ENCODE results near the gene ZNRF4. TPM values are rescaled to one million over a fixed set of nuclear protein-coding genes. Genes with fewer than 3 reads are reported as not detected.

The ZNRF4 gene
- total RNA-seq, 1 donor from 2014 or later = not detected

DNA sequence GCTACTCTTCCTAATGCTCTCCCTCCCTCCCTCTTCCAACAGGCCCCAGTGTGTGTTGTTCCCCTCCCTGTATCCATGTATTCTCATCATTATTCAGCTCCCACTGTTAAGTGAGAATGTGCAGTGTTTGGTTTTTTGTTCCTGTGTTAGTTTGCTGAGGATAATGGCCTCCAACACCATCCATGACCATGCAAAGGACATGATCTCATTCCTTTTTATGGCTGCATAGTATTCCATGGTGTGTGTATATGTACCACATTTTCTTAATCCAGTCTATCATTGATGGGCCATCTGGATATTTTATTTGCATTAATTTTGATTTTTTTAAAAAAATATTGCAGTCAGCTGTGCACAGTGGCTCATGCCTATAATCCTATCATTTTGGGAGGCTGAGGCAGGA lies 15.8 kb upstream of the ZNRF4 start:
- no peak for DNase-seq (ENCODE audit: low spot score)
- ATAC-seq = no peak

DNA sequence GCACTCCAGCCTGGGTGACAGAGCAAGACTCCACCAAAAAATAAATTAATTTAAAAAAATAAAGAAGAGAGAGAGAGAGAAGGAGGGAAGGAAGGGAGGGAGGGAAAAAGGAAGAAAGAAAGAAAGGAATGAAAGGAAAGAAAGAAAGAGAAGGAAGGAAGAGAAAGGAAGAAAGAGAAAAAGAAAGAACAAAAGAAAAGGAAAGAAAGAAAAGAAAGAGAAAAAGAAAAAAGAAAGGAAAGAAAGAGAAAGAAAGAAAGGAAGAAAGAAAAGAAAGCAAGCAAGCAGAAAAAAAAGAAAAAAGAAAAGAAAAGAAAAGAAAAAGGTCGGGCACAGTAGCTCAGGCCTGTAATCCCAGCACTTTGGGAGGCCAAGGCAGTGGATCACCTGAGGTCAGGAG lies 14.9 kb upstream of the ZNRF4 start:
- ATAC-seq (no peak), DNase-seq (ENCODE audit: low spot score) (no peak)

DNA sequence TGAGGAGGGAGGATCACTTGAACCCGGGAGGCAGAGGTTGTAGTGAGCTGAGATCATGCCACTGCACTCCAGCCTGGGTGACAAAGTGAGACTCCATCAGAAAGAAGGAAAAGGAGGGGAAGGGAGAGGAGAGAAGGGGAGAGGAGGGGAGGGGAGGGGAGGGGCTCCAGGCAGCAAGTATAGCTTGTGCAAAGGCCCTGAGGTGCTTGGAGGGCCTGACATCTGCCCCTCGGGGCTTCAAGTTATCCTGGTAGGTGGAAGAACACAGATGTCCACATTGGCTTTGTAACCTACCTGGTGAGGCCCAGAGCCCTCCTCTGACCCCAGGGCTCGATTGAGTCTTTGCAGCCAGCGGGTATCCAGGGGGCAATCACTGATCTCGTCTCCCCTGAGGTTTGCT lies 11.5 kb upstream of the ZNRF4 start:
- ATAC-seq (no peak), DNase-seq (ENCODE audit: low spot score) (no peak)

DNA sequence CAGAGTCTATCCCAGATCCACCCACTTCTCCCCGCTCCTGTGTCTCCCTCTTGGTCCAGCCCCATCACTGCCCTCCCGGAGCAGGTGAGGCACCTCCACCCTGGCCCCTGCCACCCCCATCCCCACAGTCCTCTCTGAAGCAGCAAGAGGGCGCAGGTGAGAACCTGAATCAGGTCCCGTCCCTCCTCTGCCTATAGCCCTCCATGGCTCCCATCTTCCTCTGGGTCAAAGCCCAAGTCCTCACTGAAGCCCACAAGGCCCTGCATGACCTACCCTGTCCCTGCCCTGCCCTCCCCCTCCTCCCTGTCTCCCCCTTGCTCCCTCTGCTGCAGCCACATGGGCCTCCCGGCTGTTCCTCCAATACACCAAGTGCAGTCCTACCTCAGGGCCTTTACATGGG lies 10.8 kb upstream of the ZNRF4 start:
- DNase-seq (ENCODE audit: low spot score) (no peak), ATAC-seq (no peak)

DNA sequence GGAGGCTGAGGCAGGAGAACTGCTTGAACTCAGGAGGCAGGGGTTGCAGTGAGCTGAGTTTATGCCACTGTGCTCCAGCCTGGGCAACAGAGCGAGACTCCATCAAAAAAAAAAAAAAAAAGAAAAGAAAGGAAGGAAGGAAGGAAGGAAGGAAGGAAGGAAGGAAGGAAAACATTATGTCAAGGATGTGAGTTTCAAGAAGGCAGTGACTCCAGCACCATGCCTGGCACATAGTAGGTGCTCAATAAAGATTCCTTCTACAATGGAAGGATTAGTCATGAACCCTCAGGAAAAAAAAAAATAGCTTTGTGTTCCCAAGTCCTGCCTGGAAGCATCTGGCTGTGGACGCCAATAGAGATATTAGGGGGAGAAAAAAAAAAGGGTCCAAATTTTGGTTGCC lies 10.1 kb upstream of the ZNRF4 start:
- no peak for DNase-seq (ENCODE audit: low spot score)
- ATAC-seq = no peak

DNA sequence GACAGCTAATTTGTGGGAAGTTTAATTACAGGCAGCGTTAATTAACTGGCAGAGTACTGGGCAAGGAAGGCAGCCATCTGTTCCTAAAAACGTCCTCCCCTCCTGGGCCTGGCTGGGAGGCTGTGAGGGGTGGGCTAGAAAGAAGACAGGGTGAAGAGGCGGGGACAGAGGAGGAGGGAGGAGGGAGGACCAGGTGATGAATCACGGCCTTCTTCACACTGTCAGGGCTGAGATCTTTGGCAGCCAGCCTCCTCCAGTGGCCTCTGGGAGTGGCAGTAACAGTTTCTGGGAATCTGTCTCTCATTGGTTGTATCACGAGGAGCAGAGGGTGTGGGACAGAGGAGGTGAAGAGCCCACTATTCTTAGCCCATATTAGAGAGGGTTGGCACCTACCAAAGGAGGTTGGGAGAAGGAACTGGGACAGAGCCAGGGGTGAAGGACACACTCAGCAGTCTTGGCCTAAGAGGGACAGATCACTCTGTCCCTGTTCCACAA lies 9.6 kb upstream of the ZNRF4 start:
- DNase-seq (ENCODE audit: low spot score) (no peak), ATAC-seq (no peak)

DNA sequence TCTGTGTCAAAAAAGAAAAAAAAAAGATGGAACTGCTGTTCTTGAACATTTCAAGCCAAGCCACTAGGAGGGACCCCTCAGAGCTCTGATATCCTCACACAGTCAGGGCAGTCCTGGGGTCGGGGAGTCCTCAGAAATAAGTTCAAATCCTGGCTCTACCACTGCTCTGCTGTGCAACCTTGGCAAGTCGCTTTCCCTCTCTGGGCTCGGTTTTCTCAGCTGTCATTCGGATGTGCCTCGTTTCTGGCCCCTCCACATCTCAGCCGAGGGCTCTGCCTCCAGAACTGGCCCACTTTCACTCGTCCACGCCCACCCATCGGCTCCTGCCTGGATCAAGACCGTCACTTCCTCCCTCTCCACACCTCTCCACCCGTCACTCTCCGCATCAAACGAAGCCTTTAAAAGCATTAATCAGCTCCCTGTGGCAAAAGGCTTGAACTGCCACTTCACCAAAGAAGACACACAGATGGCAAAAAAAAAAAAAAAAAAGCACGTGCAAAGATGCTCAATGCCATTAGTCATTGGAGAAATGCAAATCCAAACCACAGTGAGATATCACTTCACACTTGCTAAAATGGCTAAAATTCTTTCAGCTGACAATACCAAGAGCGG lies 7.4 kb upstream of the ZNRF4 start:
- ATAC-seq (no peak), DNase-seq (ENCODE audit: low spot score) (no peak)

DNA sequence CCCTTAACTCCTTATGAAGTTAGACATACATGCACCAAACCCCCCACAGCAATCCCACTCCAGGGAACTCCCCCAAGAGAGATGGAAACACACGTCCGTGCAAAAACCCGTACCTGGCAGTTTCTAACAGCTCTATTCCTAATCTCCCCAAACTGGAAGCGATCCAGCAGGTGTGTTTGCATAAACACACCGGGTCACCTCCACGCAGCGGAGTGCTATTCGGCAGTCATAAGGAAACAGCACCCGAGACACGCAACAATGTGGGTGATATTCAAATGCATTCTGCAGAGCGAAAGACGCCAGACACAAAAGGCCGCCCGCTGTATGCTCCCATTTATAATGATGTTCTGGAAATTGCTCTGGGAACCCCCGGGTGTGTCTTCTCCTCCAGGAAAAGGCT lies 6.8 kb upstream of the ZNRF4 start:
- DNase-seq (ENCODE audit: low spot score) = no peak
- no peak for ATAC-seq

DNA sequence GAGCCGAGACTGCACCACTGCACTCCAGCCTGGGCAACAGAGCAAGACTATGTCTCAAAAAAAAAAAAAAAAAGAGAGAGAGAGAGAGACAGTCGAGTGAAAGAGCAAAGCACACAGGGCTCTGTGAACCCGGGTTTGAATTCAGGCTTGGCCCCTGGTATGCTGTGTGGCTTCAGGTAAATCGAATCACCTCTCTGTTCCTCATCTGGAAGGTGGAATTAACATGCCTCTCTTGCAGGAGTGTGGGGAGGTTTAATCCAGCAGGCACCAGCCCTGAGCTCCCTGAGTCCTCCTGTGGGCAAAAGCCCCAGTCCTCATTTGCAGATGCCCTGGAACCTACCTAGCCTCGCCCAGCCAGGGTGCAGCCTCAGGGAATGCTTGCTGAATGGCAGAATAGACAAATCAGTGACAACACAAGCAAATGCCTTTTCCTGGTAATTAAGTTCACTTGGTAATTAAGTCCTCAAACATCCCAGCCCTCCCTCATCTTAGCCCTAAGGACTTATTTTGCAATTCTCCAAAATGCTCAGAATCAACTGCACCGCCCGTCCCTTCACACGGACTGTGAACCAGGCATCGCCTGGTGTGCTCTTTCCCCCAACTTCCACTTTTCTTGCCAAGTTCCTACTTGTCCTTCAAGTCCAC lies 4.6 kb upstream of the ZNRF4 start:
- no peak for ATAC-seq

DNA sequence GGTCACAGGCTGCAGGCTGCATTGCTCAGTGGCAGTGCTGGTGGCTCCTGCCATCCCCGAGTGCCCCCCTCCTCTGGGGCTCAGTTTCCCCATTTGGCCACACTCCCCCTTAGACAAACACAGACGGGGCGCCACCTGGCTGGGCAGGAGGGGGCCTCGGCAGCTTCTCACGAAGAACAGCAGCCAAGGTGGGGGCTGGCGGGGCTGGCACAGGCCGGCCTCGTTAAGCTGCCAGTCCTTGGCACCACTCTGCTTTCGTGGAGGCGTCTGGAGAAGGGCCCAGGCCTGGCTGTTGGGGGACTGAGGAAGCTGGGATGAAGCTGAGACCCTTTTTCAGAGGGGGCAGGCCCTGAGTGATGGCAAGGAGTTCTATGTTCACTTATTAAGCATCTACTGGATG lies 3.7 kb upstream of the ZNRF4 start:
- DNase-seq (ENCODE audit: low spot score) (no peak), ATAC-seq (no peak)

More for the DNA sequence above, 4.6 kb upstream of the ZNRF4 start:
- DNase-seq (ENCODE audit: low spot score) = no peak

DNA sequence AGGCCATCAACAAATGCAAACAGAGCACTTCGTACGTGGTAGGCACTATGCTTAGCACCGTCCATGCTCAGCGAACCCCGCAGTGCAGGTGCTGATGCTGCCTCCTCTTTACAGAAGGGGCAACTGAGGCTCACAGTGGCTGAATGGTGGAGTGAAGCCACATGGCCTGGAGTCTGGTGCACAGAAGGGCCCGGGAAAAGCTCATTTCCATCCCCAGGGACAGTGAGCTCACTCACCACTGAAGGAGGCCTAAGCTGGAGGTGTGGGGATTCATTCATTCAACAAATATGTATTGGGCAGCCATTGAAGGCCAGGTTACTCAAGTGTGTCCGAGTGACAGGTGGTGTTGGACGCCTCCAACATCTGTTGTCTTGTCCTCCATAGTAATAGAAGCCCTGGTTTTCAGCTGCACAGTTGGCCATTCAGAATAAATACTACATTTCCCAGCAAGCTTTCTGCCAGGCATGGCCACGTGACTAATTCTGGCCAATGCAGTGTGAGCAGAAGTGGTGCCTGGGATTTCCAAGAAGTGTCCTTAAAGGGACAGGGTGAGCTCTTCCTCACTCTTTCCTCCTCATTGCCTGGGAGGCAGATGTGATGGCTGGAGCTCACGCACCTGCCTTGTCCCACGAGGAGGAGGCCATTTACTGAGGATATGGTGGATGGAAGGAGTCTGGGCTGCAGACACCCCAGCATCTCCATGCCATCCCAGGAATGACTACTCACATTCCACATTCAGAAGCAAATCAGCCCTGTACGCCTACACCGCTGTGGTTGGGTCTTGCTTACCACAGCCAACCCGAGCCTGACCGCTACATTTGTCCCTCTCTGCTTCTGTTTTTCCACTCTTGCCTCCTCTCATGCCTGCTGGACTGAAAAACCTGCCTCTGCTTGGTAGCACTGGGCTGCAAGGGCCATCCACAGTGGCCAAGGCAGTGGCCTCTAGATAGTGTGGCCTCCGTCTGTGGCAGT lies 2.3 kb upstream of the ZNRF4 start:
- ATAC-seq = no peak

DNA sequence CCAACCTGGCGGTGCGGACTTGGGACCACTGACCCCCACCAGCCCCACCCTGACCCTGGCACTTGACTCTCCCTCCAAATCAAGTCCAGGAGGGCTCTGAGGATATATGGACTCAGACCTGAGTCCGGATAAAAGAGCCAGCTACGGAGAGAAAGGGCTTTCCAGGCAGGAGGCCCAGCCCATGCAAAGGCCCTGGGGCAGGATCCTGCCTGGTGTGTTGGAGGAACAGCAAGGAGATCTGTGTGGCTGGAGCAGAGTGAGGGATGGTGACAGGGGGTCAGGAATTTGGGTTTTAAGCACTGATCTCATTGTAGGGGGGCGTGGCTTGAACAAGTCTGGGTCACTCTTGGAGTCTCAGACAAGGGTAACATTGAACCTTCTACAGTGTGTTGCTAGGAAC lies 474 bp upstream of the ZNRF4 start:
- ATAC-seq (no peak), DNase-seq (ENCODE audit: low spot score) (no peak)

More for the DNA sequence above, 2.3 kb upstream of the ZNRF4 start:
- no peak for DNase-seq (ENCODE audit: low spot score)

DNA sequence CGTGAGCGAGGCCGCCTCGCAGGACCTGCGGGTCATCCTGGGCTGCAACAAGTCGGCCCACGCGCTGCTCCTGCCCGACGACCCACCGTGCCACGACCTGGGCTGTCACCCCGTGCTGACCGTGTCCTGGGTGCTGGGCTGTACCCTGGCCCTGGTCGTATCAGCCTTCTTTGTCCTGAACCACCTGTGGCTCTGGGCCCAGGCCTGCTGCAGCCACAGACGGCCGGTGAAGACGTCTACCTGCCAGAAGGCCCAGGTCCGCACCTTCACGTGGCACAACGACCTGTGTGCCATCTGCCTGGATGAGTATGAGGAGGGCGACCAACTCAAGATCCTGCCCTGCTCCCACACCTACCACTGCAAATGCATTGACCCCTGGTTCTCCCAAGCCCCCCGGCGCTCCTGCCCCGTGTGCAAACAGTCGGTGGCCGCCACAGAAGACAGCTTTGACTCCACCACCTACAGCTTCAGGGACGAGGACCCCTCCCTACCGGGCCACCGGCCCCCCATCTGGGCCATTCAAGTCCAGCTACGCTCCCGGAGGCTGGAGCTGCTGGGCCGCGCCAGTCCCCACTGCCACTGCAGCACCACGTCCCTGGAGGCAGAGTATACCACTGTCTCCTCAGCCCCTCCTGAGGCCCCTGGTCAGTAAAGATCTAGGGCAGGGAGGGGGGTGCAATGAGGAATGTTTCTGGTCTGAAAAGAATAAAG lies 1.1 kb downstream of the ZNRF4 start:
- ATAC-seq (no peak), DNase-seq (ENCODE audit: low spot score) (no peak)

DNA sequence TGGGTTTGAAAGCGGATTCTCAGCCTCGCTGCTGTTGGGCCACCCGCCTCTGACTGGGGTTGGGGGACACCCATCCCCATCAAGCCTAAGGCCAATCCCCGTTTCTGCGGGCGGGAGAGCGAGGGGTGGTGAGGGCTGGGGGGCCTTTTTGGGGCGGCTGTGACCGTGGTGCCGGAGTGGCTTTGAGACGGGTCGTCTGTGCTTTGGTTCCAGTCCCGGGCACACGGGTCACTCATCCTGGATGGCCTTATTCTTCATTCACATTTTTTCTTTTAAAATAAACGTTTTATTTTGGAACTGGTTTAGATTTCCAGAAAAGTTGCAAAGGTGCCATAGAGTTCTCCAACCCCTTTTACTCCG lies 1.6 kb downstream of the ZNRF4 start:
- ATAC-seq (no peak), DNase-seq (ENCODE audit: low spot score) (no peak)

DNA sequence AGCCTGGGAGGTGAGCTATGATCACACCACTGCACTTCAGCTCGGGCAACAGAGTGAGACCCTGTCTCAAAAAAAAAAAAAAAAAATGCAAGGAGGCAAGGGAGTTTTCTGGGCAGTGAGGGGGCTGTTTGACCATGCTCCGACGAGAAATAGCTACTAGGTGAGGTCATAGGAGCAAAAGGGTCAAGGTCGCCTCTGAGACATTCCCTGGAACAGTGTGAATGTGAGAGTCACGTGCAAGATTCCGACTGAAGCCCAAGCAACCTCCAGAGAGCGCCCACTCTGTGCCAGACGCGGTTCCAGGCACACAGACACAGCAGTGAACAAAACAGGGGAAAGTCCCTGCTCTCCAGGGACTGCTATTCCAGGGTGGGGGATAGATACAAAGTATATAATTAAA lies 2.5 kb downstream of the ZNRF4 start:
- ATAC-seq = no peak
- no peak for DNase-seq (ENCODE audit: low spot score)

DNA sequence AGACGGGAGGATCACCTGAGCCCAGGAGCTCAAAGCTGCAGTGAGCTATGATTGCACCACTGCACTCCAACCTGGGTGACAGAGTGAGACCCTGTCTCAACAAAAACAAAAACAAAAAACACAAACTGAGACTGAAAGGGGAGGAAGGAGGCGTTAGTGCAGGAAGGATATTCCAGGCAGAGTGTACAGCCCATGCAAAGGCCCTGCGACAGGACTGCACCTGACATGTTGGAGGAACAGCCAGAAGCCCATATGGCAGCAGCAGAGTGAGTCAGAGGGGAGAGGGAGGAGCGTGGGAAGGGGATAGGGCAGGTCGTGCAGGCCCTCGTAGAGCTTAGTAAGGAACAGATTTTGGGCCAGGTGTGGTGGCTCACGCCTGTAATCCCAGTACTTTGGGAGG lies 3.2 kb downstream of the ZNRF4 start:
- ATAC-seq (no peak), DNase-seq (ENCODE audit: low spot score) (no peak)

DNA sequence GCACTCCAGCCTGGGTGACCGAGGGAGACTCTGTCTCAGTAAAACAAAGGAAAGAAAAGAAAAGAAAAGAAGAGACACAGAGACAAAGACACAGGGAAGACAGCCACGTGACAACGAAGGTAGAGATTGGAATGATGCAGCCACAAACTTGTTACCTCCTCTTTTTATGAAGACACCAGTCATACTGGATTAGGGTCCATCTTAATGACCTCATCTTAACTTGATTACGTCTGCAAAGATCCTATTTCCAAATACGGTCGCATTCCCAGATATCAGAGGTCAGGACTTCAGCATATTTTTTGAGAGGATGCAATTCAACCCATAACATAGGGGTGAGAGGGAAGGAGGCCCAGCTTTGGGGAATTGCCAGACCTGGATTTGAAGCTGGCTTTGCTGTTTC lies 4.1 kb downstream of the ZNRF4 start:
- no peak for DNase-seq (ENCODE audit: low spot score)
- ATAC-seq = no peak

DNA sequence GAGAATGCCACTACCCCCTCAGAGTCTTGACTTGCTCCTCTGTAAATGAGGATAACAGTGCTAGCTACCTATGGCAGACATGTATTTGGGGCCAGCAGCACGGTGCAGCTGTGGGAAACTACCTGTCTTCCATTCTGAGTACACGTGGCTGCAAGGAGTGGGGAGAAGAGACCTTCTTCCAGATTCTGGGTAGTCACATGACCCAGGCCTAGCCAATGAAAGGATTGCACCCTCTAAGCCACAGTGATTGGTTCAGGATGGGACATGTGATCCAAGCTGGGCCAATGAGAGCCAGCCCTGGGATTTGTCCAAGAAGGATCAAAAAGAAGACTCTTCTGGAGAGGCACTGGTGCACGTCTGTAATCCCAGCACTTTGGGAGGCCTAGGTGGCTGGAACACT lies 5.5 kb downstream of the ZNRF4 start:
- ATAC-seq (no peak), DNase-seq (ENCODE audit: low spot score) (no peak)

DNA sequence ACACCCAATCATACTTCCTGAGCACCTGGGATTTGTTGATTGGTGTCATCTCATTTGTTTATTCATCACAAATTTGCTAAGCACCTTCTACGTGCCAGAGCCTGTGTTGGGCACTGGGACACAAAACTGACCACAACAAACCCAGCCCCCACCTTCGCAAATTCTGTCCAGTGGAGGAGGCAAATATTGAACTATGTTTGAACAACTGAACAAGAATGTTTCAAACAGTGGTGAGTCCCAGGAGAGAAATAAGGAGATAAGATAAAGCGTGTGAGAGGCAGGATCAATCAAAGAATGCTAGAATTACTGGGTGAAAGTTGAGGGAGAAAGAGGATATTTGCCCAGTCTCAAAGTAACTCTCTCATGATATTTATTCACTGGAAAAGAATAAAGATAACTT lies 8.7 kb downstream of the ZNRF4 start:
- ATAC-seq (no peak), DNase-seq (ENCODE audit: low spot score) (no peak)

DNA sequence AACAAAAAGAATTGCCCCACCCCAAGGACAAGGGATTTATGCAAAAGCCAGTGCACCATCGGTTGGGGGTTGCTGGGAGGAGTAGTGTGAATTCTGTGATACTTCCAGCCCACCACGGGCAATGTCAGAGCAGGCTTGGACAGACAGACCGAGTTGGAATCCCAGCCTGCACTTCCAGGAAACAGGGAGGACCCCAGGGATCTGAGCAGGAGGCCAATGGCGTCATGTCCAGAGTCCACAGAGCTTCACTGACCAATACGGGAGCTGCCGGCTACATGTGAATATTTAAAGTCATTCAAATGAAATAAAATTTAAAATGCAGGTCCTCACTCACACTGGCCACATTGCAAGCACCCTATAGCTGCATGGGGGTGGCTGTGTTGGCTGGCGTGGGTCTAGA lies 10.9 kb downstream of the ZNRF4 start:
- ATAC-seq (no peak), DNase-seq (ENCODE audit: low spot score) (no peak)

DNA sequence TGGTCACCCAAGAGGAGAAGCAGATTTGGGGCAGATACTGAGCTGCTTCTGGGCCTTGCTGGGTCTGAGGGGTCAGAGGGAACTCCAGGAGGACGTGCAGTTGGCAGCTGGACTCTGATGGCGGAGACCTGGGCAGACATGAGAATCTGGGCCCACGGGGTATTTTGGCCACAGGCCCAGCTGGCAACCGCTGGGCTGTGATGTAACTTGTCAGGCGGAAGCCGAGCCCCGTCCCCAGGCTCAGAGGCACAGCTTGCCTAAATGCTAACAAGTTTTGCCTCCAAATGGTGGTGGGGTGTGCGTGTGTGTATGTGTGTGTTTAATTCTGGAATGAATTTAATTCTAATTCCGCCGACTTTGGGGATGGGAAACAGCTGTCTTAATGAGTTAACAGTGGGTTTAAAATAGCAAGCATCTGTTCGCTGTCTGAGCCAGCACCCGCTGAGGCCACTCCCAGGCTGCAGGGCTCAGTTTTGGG lies 11.6 kb downstream of the ZNRF4 start:
- DNase-seq (ENCODE audit: low spot score) (no peak), ATAC-seq (no peak)

All from left lobe of liver (tissue), 2 donors.